HPDE6-E6E7 (cell line): ENCODE results near the gene FMNL1.
A peak's percentile ranks its signal among the peaks of the same experiment; 100 is the strongest.
"Not testable (repeated sequence)": the region's sequence is repeated elsewhere in the genome, so short reads cannot be mapped to it uniquely, and the experiment has no call there.

ENCODE experiments used
- DNase-seq: peaks from one replicate; pipeline ENCODE4 v3.0.0; 2011; ENCODE audit warnings: missing footprints; ENCODE audit errors: extremely low spot score

FMNL1 gene

DNA sequence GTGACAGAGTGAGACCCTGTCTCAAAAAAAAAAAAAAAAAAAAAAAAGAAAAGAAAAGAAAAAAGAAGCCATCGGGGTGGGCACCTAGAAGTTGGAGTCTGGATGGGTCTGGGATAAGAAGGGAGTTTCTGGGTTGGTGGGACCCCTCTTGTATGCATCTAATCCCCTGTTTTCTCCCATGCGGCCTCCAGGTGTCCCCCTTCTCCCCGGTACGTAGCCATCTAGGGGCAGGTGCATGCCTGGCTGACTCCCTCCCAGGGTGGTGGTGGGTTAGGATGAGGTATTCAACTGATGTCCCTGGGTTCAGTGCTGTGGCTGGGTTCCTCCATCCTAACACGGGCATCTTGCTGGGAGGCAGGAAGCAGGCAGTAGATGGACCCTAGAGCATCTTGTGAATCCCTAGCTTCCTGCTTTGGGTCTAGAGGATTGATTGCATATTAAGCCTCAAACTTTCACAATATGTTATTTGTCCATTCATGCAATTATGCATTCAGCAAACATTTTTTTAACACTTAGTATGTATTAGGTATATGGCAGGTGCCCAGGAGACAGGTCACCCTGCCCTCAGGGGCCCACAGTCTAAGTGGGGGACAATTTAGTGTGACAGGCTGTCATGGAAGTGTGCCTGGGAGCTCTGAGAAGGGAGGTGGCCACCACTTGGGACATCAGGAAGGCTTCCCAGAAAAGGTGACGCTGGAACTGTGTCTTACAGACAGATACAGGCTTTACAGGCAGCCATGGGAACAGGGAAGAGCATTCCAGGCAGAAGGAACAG is 13.1 kb downstream of the FMNL1 start:
- DNase-seq = no peak

GRCh38 chr17:45235416-45236281 is 14.0 kb downstream of the FMNL1 start:
- no peak for DNase-seq

- no peak for DNase-seq
These were observed 14.6 kb downstream of the FMNL1 start for GRCh38 chr17:45236282-45236606.

GRCh38 chr17:45237686-45238085 is 16.0 kb downstream of the FMNL1 start:
- no peak for DNase-seq

DNA sequence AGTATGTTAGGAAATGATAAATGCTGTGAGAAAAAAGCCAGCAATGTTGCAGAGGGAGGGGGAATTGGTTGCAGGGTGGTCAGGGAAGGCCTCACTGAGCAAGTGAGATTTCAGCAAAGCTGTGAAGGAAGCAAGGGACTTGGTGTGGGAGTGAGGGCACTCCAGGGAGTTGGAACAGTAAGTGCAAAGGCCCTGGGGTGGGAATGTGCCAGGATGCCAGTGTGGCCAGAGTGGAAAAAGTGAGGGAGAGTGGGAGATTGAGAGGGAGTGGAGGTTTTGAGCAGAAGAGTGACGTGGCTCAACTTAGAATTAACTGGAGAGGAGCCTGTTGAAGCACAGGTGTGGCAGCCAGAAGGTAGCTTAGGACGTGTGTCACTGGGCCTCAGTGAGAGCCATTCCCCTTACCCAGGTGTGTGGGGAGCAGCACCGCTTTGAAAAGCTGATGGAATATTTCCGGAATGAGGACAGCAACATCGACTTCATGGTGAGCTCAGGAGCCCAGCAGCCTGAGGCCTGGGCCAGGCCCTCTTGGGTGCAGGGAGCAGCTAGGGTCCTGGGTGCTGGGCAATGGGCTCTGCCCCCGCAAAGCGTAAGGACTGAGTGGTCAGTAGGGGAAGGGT is 16.6 kb downstream of the FMNL1 start:
- no peak for DNase-seq

- no peak for DNase-seq
These were observed 19.2 kb downstream of the FMNL1 start for GRCh38 chr17:45240905-45241327.

- no peak for DNase-seq
These were observed 19.8 kb downstream of the FMNL1 start for GRCh38 chr17:45241328-45242028.

DNA sequence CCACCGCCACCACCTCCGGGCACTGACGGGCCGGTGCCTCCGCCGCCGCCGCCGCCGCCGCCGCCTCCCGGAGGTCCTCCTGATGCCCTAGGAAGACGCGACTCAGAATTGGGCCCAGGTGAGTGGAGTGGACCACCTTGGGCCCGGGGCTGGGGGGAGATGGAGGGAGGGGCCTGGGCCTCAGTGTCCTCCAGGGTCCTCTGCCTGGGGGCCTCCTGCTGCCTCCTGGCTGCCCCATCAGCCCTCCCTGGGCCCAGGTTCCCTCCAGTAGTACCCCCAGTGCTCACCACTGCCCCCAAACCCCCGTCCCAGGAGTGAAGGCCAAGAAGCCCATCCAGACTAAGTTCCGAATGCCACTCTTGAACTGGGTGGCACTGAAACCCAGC is 20.3 kb downstream of the FMNL1 start:
- DNase-seq = no peak

DNA sequence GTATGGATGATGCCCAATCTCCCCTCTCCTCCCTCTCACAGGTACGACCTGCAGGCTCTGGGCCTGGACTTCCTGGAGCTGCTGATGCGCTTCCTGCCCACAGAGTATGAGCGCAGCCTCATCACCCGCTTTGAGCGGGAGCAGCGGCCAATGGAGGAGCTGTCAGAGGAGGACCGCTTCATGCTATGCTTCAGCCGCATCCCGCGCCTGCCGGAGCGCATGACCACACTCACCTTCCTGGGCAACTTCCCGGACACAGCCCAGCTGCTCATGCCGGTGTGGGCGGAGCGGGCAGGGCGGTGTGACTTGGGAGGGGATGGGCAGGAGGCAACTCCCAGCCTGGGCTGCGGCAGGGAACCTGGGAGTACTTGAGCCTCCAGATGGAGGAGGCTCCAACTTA is 22.1 kb downstream of the FMNL1 start:
- DNase-seq = no peak

- DNase-seq = no peak
These were observed 23.3 kb downstream of the FMNL1 start for GRCh38 chr17:45244725-45245656.

GRCh38 chr17:45246338-45246737 is 24.7 kb downstream of the FMNL1 start:
- no peak for DNase-seq

- DNase-seq = no peak
These were observed 25.3 kb downstream of the FMNL1 start for GRCh38 chr17:45246861-45247428.

DNA sequence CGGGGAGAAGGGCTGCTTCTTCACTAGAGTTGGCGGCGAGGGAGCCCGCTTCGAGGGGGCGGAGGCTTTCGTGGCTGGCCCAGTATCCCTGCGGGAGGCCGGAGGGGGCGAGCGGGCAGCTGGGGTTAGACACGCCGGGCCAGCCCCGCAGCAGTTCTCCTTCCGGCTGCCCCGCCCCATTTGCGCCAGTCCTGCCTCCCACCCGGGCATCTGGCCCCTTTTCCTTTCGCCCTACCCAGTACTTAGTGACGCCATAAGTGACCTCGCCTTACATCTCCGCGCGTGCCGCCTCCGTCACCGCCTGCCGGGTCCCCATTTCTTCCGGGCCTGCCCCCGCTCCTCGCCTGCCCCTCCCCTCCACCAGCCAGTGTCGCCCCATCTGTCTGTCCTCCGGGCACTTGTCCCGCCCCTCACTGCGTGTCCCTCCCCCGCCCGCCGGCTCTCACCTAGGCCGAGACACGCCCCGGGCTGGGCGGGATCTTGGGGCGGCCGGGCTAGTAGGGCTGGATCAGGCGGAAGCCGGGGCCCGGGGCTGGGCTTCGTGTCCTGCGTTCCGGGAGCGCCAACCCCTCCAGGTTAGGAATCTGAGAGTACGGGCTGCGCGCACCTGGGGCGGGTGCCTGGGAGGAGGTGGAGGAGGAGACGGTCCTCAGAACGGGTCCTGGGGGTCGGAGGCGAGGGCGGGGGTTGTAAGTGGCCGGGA is 25.9 kb downstream of the FMNL1 start:
- peak; percentile 99 for DNase-seq

- DNase-seq = peak; percentile 96
These were observed 26.7 kb downstream of the FMNL1 start for GRCh38 chr17:45248132-45248957.

DNA sequence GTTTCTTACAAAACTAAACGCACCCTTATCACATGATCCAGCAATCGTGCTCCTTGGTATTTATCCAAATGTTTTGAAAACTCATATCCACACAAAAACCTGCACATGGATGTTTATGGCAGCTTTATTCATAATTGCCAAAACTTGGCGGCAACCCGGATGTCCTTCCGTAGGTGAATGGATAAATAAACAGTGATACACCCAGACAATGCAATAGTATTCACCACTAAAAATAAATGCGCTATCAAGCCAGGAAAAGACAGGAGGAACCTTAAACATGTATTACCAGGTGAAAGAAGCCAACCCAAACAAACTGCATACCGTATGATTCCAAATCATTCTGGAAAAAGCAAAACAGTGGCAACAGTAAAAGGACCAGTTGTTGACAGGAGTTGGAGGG is 30.2 kb downstream of the FMNL1 start:
- DNase-seq = no peak

- not testable (repeated sequence) for DNase-seq
These were observed 31.6 kb downstream of the FMNL1 start for GRCh38 chr17:45253237-45253636.

DNA sequence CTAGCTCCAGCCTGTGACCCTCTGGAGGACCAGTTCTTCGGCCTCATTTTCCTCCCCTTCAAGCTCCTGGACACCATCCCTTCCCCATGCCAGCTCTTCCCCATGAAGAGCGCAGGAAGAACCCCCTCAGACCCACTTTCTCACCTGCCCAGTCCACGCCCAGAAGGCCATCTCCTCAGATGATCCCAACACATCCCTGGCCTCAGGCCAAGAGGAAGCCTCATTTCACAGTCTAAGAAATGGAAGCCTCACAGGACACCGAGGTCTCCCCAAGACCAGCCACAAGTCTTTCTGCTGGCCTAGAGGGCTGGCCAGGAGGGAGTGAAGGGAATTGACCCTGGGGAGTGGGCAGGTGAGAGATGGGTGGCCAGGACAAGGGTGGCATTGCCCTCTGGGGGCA is 32.2 kb downstream of the FMNL1 start:
- DNase-seq = no peak

DNA sequence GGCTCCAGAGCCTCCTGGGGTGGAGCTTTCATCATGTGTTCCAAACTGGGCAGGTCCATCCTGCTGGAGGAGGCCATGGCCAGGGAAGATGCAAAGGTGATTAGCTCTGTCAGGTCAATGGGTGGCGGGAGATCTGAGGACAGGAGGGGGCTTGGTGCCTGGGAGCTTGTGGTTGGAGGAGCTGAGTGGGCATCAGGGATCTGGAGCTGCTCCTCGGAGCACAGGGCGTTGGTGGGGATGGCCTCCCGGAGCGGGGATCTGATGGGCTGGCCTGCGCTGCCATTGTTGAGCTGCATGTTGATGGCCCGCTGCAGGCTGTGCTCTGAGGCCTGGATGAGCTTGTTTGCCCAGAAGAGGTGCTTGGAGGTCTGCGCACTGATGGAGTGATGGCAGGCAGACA is 33.7 kb downstream of the FMNL1 start:
- no peak for DNase-seq
